Medulla oblongata (tissue), 1 donor: Measurements from ENCODE around the gene RGS7.

Experiments
- DNase-seq: peaks from one replicate; pipeline ENCODE4 v3.0.0-alpha.2; 2015; ENCODE audit errors: extremely low spot score

RGS7 gene

GRCh38 chr1:241356519-241357365 lies at the start of gene RGS7:
TSS of gene RGS7 (minus strand) at chr1:241357205.
- peak; percentile 72 for DNase-seq

GRCh38 chr1:241406421-241406820 lies 49.4 kb upstream of the RGS7 start:
- no peak for DNase-seq

GRCh38 chr1:241401156-241401555 lies 44.2 kb upstream of the RGS7 start:
- DNase-seq: no peak

GRCh38 chr1:241396747-241397681 lies 40.0 kb upstream of the RGS7 start:
- no peak for DNase-seq

- no peak for DNase-seq
Observed at GRCh38 chr1:241391926-241392710, 35.1 kb upstream of the RGS7 start.

- DNase-seq: no peak
Observed at GRCh38 chr1:241390526-241390925, 33.5 kb upstream of the RGS7 start.

GRCh38 chr1:241389400-241389799 lies 32.4 kb upstream of the RGS7 start:
- DNase-seq: no peak

GRCh38 chr1:241387216-241387615 lies 30.2 kb upstream of the RGS7 start:
- no peak for DNase-seq

GRCh38 chr1:241376701-241377100 lies 19.7 kb upstream of the RGS7 start:
- no peak for DNase-seq

GRCh38 chr1:241375886-241376285 lies 18.9 kb upstream of the RGS7 start:
- DNase-seq: no peak

- DNase-seq: no peak
Observed at GRCh38 chr1:241366196-241366595, 9.2 kb upstream of the RGS7 start.

- no peak for DNase-seq
Observed at GRCh38 chr1:241362350-241362749, 5.3 kb upstream of the RGS7 start.

- no peak for DNase-seq
Observed at GRCh38 chr1:241357366-241358340, 648 bp upstream of the RGS7 start.

GRCh38 chr1:241356187-241356518 lies 852 bp downstream of the RGS7 start:
- no peak for DNase-seq

- DNase-seq: no peak
Observed at GRCh38 chr1:241355311-241356010, 1.5 kb downstream of the RGS7 start.

- DNase-seq: no peak
Observed at GRCh38 chr1:241352401-241352800, 4.6 kb downstream of the RGS7 start.

- no peak for DNase-seq
Observed at GRCh38 chr1:241351841-241352240, 5.2 kb downstream of the RGS7 start.

- DNase-seq: no peak
Observed at GRCh38 chr1:241343956-241344355, 13.0 kb downstream of the RGS7 start.

- DNase-seq: no peak
Observed at GRCh38 chr1:241336335-241336734, 20.7 kb downstream of the RGS7 start.

GRCh38 chr1:241332987-241333386 lies 24.0 kb downstream of the RGS7 start:
- no peak for DNase-seq
